Mesenteric fat pad (tissue), 1 donor: ENCODE data around the gene TFAM. TPM values are rescaled to one million over a fixed set of nuclear protein-coding genes. Genes with fewer than 3 reads are reported as not detected.

Source experiments
- DNase-seq: peaks from one replicate; pipeline ENCODE4 v3.0.0-alpha.2; 2020; ENCODE audit warnings: low spot score
- long read RNA-seq: library from polyadenylated mRNA; unstranded; transcript quantifications from one replicate; pipeline ENCODE4 v2.0.0, GENCODE V29; 2020
- total RNA-seq: library from RNA; stranded (reverse); fragmentation: NEBNext Ultra II Directional; extraction: Animal tissue kit (Norgen Biotek cat#: 25700); gene quantifications from one replicate; pipeline ENCODE4 v1.2.1, GENCODE V29; 2021
- donor health status: DM: yes; HTN: yes; CAD: no.

The TFAM gene
- 27.9 TPM for total RNA-seq
- long read RNA-seq, full-length matches to known transcripts = 16 of 19 reads
- long read RNA-seq, partial matches to known transcripts = 1 of 19 reads
- long read RNA-seq, other reads (novel, unspliced or antisense) = 2 of 19 reads

- DNase-seq = peak; percentile 98
Observed at GRCh38 chr10:58384999-58385783, at the start of gene TFAM. TSS of gene TFAM (plus strand) at chr10:58385410. CDS start at chr10:58385548, 138 bp downstream.

GRCh38 chr10:58336242-58336641 is 49.0 kb upstream of the TFAM start:
- no peak for DNase-seq

GRCh38 chr10:58341422-58341821 is 43.8 kb upstream of the TFAM start:
- DNase-seq = no peak

- no peak for DNase-seq
Observed at GRCh38 chr10:58341947-58342346, 43.3 kb upstream of the TFAM start.

GRCh38 chr10:58347967-58348366 is 37.2 kb upstream of the TFAM start:
- no peak for DNase-seq

GRCh38 chr10:58348571-58349033 is 36.6 kb upstream of the TFAM start:
- DNase-seq = no peak

GRCh38 chr10:58350023-58350422 is 35.2 kb upstream of the TFAM start:
- DNase-seq = no peak

GRCh38 chr10:58350619-58351323 is 34.4 kb upstream of the TFAM start:
- no peak for DNase-seq

GRCh38 chr10:58351616-58352578 is 33.3 kb upstream of the TFAM start:
- DNase-seq = no peak

- no peak for DNase-seq
Observed at GRCh38 chr10:58352956-58353610, 32.1 kb upstream of the TFAM start.

GRCh38 chr10:58356756-58357155 is 28.5 kb upstream of the TFAM start:
- no peak for DNase-seq

GRCh38 chr10:58358314-58358933 is 26.8 kb upstream of the TFAM start:
- no peak for DNase-seq

GRCh38 chr10:58358947-58359346 is 26.3 kb upstream of the TFAM start:
- DNase-seq = no peak

GRCh38 chr10:58359541-58359940 is 25.7 kb upstream of the TFAM start:
- no peak for DNase-seq

- DNase-seq = no peak
Observed at GRCh38 chr10:58360412-58361004, 24.7 kb upstream of the TFAM start.

GRCh38 chr10:58361353-58361752 is 23.9 kb upstream of the TFAM start:
- no peak for DNase-seq

GRCh38 chr10:58362027-58362789 is 23.0 kb upstream of the TFAM start:
- DNase-seq = no peak

GRCh38 chr10:58367069-58367468 is 18.1 kb upstream of the TFAM start:
- no peak for DNase-seq

- no peak for DNase-seq
Observed at GRCh38 chr10:58371473-58371872, 13.7 kb upstream of the TFAM start.
